Activated naive CD4-positive, alpha-beta T cell treated with anti-CD3 and anti-CD28 coated beads for 36 hours (primary cell): Measurements from ENCODE around the gene MKNK1. TPM values are rescaled to one million over a fixed set of nuclear protein-coding genes. Genes with fewer than 3 reads are reported as not detected.

Experiments
- CTCF ChIA-PET: fragments of 350-600 bp; sonication (Branson Sonifier 250); formaldehyde crosslinking; loops from one replicate; lab custom pipeline; 2021; ENCODE audit warnings: antibody characterized with exemption; lab: Charles Lee
- DNase-seq: peaks from one replicate; pipeline ENCODE4 v3.0.0-alpha.2; 2020
- H3K27ac Mint-ChIP-seq: one replicate; pipeline ENCODE4 v1.8.0; 2021; ENCODE audit warnings: mild to moderate bottlenecking, mixed read lengths
- H3K27me3 Mint-ChIP-seq: one replicate; pipeline ENCODE4 v1.8.0; 2021; ENCODE audit warnings: low read depth, mixed read lengths
- H3K36me3 Mint-ChIP-seq: one replicate; pipeline ENCODE4 v1.8.0; 2021; ENCODE audit warnings: low read depth, mixed read lengths
- H3K4me1 Mint-ChIP-seq: one replicate; pipeline ENCODE4 v1.8.0; 2021; ENCODE audit warnings: low read depth, mixed read lengths
- H3K4me3 Mint-ChIP-seq: one replicate; pipeline ENCODE4 v1.8.0; 2021; ENCODE audit warnings: mild to moderate bottlenecking, moderate library complexity, mixed read lengths
- H3K9me3 Mint-ChIP-seq: one replicate; pipeline ENCODE4 v1.8.0; 2021; ENCODE audit warnings: mixed read lengths
- intact Hi-C: fragments of 100-400 bp; cut with micrococcal nuclease; formaldehyde crosslinking; loops from one replicate; pipeline ENCODE4 v1.15.1; 2023
- total RNA-seq, 2 experiments: library from RNA; stranded (reverse); gene quantifications; one replicate each; pipeline ENCODE4 v1.2.3, GENCODE V29; 2021

The MKNK1 gene
- total RNA-seq, 2 experiments from 2014 or later, result 18.5 to 21.2 TPM

- Mint-ChIP-seq H3K27ac (no peak overlapping the region), H3K36me3 (no peaks in the 10 kb centered on the region), H3K9me3 (no peaks in the 10 kb centered on the region), H3K27me3 (peaks cover 9% of the 10 kb centered on the region), H3K4me3 (no peak overlapping the region), H3K4me1 (no peaks in the 10 kb centered on the region)
- intact Hi-C loops, result no loop called here
- DNase-seq, result no peak
- CTCF ChIA-PET, result no interaction called here
These were observed 95.3 kb downstream of the MKNK1 start for GRCh38 chr1:46508757-46509156.

Other genes starting within 250 kb of the MKNK1 start
- 1 to 10 TPM; 3.8 to 4.8 TPM for gene FAAH, start 210.0 kb downstream of the MKNK1 start, total RNA-seq
- gene DMBX1, start 114.4 kb downstream of the MKNK1 start, total RNA-seq, result not detected
- gene KNCN, start 52.6 kb downstream of the MKNK1 start, total RNA-seq, result not detected
- 1 to 10 TPM; 4.8 to 5.0 TPM for gene MOB3C, start 12.5 kb upstream of the MKNK1 start, total RNA-seq
- 10 to 100 TPM; 44.5 to 49.2 TPM for gene ATPAF1, start 64.1 kb upstream of the MKNK1 start, total RNA-seq
- not detected for gene TEX38, start 67.6 kb upstream of the MKNK1 start, total RNA-seq
- gene EFCAB14, start 114.8 kb upstream of the MKNK1 start, total RNA-seq, result 10 to 100 TPM; 35.8 to 38.3 TPM
- not detected for gene CYP4B1, start 194.8 kb upstream of the MKNK1 start, total RNA-seq